GM20000 (cell line): Measurements from ENCODE around the gene EWSR1.

ENCODE experiments used
- DNase-seq: peaks from one replicate; pipeline ENCODE4 v3.0.0; 2012; ENCODE audit warnings: low spot score
- TF ChIP-seq, protein P1 (sequence below): IDR thresholded peaks from 2 replicates; pipeline ENCODE4 v1.5.1; 2012; ENCODE audit warnings: mild to moderate bottlenecking, control low read depth; ENCODE audit errors: extremely low read depth, missing control alignments

The EWSR1 gene

DNA sequence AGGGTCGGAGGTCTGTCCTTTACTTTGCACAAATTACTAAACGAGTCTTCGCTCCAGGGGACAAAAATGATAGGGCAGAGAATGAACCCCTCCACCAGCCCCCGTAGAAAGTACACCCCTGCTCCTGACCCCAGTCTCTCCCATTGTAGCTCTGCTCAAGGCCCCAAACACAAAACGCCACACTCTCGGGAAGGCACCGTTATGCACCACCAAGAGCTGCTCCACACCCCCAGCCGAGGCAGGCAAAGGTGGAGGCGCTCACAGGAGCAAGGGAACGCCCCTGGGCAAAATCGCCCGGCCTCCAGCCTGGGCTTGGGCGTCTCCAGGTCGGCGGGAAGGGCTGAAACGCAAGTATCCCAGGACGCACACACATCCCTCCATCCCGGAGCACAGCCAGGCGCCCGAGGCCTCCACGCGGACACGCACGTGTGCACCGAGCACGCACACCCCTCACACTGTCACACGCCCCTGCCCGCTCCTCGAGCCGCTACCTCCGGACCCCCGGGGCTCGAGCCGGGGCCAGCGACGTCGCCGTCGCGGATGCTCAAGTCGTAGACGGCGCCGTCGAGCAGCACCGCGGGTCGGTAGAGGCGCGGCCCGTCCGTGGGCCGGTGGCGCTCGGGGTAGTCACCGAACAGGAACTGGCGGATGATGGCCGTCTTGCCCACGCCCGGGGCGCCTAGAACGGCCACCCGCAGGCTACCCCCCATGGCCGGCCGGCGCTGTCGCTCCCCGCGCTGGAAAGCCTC, 46.6 kb downstream of the EWSR1 start:
- TF ChIP-seq, protein P1, sequence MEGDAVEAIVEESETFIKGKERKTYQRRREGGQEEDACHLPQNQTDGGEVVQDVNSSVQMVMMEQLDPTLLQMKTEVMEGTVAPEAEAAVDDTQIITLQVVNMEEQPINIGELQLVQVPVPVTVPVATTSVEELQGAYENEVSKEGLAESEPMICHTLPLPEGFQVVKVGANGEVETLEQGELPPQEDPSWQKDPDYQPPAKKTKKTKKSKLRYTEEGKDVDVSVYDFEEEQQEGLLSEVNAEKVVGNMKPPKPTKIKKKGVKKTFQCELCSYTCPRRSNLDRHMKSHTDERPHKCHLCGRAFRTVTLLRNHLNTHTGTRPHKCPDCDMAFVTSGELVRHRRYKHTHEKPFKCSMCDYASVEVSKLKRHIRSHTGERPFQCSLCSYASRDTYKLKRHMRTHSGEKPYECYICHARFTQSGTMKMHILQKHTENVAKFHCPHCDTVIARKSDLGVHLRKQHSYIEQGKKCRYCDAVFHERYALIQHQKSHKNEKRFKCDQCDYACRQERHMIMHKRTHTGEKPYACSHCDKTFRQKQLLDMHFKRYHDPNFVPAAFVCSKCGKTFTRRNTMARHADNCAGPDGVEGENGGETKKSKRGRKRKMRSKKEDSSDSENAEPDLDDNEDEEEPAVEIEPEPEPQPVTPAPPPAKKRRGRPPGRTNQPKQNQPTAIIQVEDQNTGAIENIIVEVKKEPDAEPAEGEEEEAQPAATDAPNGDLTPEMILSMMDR = no peak
- DNase-seq = peak; percentile 62

DNA sequence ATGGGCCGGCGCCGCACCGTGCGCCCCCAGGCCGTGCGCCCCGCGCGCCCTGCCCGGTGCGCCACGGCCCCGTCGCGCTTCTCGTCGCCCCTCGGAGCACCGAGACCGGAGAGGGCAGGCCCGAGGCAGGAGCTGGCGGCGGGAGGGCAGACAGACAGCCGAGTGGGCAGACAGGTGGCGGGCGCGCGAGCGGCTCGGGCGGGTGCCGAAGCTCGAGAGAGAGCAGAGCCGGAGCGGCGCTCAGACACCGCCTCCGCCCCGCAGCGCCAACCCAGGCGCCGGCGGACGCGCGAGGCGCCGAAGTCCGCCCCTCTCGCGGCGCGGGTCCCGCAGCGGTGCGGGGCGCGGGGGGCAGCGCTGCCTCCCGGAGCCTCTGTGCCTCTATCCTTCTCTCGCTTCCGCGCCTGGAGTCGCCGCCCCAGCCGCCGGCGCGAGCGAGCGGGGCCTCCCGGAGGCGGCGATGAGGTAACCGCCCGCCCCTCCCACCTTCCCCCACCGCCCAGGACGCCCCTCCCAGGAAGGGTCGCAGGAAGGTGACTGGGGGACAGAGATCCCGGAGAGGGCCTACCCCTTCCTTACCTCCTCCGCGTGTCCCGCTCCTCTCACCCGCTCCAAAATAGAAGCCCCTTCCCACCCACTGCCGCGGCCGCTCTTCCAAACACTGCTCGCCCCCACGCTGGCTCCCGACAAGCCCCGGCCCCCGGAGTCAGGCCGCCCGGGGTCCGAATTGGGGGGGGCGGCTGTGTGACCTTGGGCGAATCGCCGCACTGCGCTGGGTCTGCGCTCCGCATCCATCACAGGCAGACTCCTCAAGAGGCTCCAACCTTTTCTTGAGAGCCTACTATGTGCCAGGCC, 47.4 kb downstream of the EWSR1 start, which contains the start of gene RASL10A:
TSS of gene RASL10A (minus strand) at position 412 of the 855 bp plus-strand sequence. CDS start 451 bp downstream, outside the sequence.
- TF ChIP-seq, protein P1 = no peak
- peak; percentile 67 for DNase-seq

GRCh38 chr22:29316141-29316828, 48.2 kb downstream of the EWSR1 start:
- TF ChIP-seq, protein P1 = no peak
- DNase-seq = no peak

DNA sequence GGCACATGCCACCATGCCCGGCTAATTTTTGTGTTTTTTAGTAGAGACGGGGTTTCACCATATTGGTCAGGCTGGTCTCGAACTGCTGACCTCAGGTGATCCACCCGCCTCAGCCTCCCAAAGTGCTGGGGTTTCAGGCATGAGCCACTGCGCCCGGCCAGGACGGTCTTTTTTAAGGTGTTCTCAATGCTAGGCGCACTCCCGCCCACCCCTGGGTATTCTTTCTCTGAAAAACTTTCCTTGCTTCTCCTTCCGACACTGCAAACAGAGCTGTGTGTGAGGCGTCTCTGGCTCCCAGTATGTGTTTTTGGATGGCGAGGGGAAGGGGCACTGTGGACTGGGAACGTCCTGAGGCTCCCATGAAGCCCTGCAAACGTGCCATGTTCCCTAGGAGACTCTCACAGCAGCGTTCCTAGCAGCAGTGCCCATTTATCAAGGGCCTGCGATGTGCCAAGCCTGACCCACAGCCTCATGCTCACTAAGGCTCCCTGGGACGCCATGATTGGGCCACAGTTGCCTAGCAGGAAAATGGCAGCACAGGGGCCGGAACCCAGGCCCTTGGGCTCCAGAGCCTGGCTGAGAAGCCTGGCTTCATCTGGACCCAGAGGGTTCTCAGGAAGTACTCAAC, 49.9 kb downstream of the EWSR1 start:
- DNase-seq = no peak
- TF ChIP-seq, protein P1 = no peak

DNA sequence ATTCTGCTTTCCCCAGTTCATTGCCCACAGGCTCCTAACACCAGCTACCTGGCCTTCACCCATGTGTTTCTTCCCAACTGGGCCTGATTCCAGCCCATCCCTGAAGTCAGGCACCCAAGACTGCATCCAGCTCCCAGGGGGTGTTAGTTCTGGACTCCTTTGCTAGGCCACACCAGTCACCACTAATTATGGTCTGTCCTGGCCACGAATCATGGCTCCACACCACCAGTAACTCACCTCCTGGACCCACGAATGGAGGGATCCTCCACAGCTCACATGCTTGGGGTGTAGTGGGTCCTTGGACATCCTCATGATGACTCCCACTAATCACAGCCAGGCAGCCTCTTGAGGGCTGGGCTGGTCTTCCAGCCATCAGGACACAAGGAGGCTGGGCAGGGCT, 51.0 kb downstream of the EWSR1 start:
- TF ChIP-seq, protein P1 = no peak
- DNase-seq = no peak

DNA sequence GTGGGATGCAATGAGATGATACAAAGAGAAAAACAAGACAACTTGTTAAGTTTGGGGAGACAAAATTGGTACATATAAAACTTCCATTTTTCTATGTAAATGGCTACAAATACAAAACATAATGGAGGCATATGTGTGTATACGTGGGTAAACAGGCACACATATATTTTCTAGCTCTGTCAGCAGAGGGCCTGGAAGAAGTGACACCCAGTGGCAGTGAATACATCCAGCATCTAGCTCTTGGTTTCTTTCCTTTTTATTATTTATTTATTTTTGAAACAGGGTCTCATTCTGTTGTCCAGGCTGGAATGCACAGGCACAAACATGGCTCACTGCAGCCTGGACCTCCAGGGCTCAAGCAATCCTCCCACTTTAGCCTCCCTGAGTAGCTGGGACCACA, 52.5 kb downstream of the EWSR1 start:
- DNase-seq = no peak
- TF ChIP-seq, protein P1 = no peak
